Nephron progenitor cell (in vitro differentiated cells): ENCODE results near the gene CFAP157.
A peak's percentile ranks its signal among the peaks of the same experiment; 100 is the strongest.

Source experiments
- DNase-seq: peaks from one replicate; pipeline ENCODE4 v3.0.0; 2021
- H3K27ac Mint-ChIP-seq: 2 replicates; pipeline ENCODE4 v1.8.0; 2021; ENCODE audit warnings: mild to moderate bottlenecking, moderate library complexity, mixed read lengths
- H3K27me3 Mint-ChIP-seq: 2 replicates; pipeline ENCODE4 v1.8.0; 2021; ENCODE audit warnings: mild to moderate bottlenecking, low read depth, mixed read lengths; ENCODE audit not compliant: poor library complexity
- H3K36me3 Mint-ChIP-seq: 2 replicates; pipeline ENCODE4 v1.8.0; 2021; ENCODE audit warnings: low read depth, mixed read lengths
- H3K4me1 Mint-ChIP-seq: 2 replicates; pipeline ENCODE4 v1.8.0; 2021; ENCODE audit warnings: mixed read lengths
- H3K4me3 Mint-ChIP-seq: 2 replicates; pipeline ENCODE4 v1.8.0; 2021; ENCODE audit warnings: mild to moderate bottlenecking, moderate library complexity, mixed read lengths
- H3K9me3 Mint-ChIP-seq: 2 replicates; pipeline ENCODE4 v1.8.0; 2021; ENCODE audit warnings: mild to moderate bottlenecking, moderate library complexity, mixed read lengths
- CTCF ChIP-seq: fragments of 200-600 bp; sonication (generic); IDR thresholded peaks from 2 replicates; pipeline ENCODE4 v1.5.0; 2021; ENCODE audit warnings: antibody characterized with exemption

CFAP157 gene

GRCh38 chr9:127693697-127694096 lies 13.1 kb upstream of the CFAP157 start:
- H3K27ac Mint-ChIP-seq: no peak overlapping the region
- H3K36me3 Mint-ChIP-seq: peaks cover 39% of the 10 kb centered on the region
- H3K4me1 Mint-ChIP-seq: peaks cover 16% of the 10 kb centered on the region
- DNase-seq: no peak
- H3K9me3 Mint-ChIP-seq: peaks cover 7% of the 10 kb centered on the region
- H3K4me3 Mint-ChIP-seq: no peak overlapping the region
- peaks cover 3% of the 10 kb centered on the region for H3K27me3 Mint-ChIP-seq
- no peak for TF ChIP-seq CTCF

- H3K4me3 Mint-ChIP-seq: no peak overlapping the region
- H3K4me1 Mint-ChIP-seq: peaks cover 26% of the 10 kb centered on the region
Measured at GRCh38 chr9:127694890-127695720, 11.7 kb upstream of the CFAP157 start.

GRCh38 chr9:127697575-127697974 lies 9.2 kb upstream of the CFAP157 start:
- DNase-seq: no peak
- H3K27me3 Mint-ChIP-seq: peaks cover 8% of the 10 kb centered on the region
- H3K4me3 Mint-ChIP-seq: no peak overlapping the region
- peaks cover 31% of the 10 kb centered on the region for H3K4me1 Mint-ChIP-seq
- no peak for TF ChIP-seq CTCF
- H3K36me3 Mint-ChIP-seq: peaks cover 5% of the 10 kb centered on the region
- no peak overlapping the region for H3K27ac Mint-ChIP-seq
- H3K9me3 Mint-ChIP-seq: no peaks in the 10 kb centered on the region

More at GRCh38 chr9:127694890-127695720, 11.7 kb upstream of the CFAP157 start:
- Mint-ChIP-seq H3K36me3 (peaks cover 25% of the 10 kb centered on the region), H3K27ac (no peak overlapping the region), H3K9me3 (peaks cover 2% of the 10 kb centered on the region), H3K27me3 (peaks cover 3% of the 10 kb centered on the region)
- no peak for DNase-seq
- TF ChIP-seq CTCF: no peak

GRCh38 chr9:127698386-127698785 lies 8.4 kb upstream of the CFAP157 start:
- H3K27ac Mint-ChIP-seq: no peak overlapping the region
- H3K36me3 Mint-ChIP-seq: peaks cover 5% of the 10 kb centered on the region
- H3K9me3 Mint-ChIP-seq: no peaks in the 10 kb centered on the region
- H3K4me1 Mint-ChIP-seq: peaks cover 36% of the 10 kb centered on the region
- peaks cover 5% of the 10 kb centered on the region for H3K27me3 Mint-ChIP-seq
- TF ChIP-seq CTCF: no peak
- no peak overlapping the region for H3K4me3 Mint-ChIP-seq
- DNase-seq: no peak

- no peak overlapping the region for H3K27ac Mint-ChIP-seq
- H3K36me3 Mint-ChIP-seq: peaks cover 4% of the 10 kb centered on the region
- H3K4me1 Mint-ChIP-seq: peaks cover 42% of the 10 kb centered on the region
Measured at GRCh38 chr9:127698985-127699670, 7.7 kb upstream of the CFAP157 start.

More at GRCh38 chr9:127698985-127699670, 7.7 kb upstream of the CFAP157 start:
- DNase-seq: peak; percentile 88
- Mint-ChIP-seq H3K9me3 (no peaks in the 10 kb centered on the region), H3K4me3 (peak overlapping the region; percentile 56), H3K27me3 (peaks cover 5% of the 10 kb centered on the region)
- no peak for TF ChIP-seq CTCF
